HG03135 (cell line): Measurements from ENCODE around the gene LDB2.

Experiments used
- ATAC-seq: cut with Tn5 transposase; IDR thresholded peaks from one replicate; pipeline ENCODE4 v1.9.1; 2021; ENCODE audit warnings: mild to moderate bottlenecking, moderate library complexity; ENCODE audit not compliant: unreplicated experiment

LDB2 gene

DNA sequence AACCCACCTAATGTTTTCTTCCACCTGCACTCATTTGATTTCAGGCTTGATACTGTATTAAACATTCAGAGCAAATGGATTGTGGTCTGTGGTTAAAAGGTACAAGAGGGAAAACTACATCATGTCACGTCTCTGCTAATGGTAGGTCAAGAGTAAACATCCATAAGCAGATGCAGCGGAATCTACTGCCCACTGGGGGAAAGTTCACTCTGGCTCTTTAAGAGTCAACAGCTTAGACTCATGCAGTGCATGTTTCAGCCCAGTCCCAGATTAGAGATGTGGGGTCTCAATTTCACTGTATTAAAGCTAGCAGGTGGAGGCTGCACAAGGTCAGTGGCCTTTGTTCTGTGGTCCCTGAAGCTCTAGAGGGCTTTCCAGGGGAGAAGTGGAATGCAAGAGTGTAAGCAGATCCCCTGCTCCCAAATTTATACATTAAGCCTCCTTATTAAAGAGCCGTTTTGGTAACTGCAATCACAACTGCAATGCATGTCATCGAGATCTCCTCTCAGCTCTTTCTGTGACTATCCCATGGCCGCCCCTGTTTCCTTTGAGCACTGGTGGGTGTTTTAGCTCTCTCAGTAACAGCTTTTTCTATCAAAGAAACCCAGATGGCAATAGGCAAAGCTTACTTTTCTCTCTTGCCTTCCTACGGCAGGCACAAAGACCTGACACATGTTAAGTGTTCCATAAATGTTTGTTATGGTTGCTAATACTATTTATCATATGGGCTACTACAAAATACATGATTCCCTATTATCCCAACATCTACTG, 53.4 kb downstream of the LDB2 start:
- no peak for ATAC-seq

GRCh38 chr4:16843831-16844508, 54.5 kb downstream of the LDB2 start:
- no peak for ATAC-seq

- ATAC-seq, result no peak
Measured at GRCh38 chr4:16838226-16838875, 60.1 kb downstream of the LDB2 start.

GRCh38 chr4:16837475-16837874, 61.0 kb downstream of the LDB2 start:
- no peak for ATAC-seq

DNA sequence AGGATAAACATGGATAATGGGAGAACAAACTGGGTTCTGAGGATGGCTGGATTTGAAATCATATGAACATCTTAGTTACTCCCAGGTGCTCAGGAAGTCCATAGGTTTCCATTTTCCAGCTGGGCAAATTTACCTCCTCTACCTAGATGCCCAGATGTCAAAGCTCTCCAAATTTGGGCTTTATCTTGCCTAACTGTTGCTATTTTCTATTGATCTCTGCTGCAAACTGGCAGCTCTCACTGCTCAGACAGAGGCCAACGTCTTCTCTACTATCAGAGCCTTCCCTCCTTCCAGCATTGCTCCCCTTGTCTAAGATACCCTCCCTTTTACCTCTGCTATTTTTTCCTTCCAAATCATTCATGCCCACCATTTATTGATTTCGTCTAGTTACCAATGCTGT, 62.1 kb downstream of the LDB2 start:
- no peak for ATAC-seq

GRCh38 chr4:16835597-16836247, 62.7 kb downstream of the LDB2 start:
- ATAC-seq, result no peak

DNA sequence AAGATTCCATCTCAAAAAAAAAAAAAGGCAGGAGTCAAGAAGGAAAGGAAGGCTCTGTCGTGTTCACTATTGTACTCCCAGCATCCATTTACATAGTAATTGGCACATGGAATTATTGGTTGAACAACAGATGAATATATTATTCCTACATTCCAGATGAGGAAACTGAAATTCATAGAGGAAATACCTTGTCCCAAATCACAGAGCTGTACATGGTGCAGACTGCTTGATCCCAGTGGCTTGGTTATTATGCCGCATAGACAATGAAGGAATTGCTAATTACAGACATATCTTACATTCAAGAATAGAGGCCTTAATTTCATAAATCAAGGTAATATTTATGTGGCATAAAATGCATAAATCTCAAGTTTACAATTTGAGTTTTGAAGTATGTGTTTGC, 63.6 kb downstream of the LDB2 start:
- no peak for ATAC-seq

DNA sequence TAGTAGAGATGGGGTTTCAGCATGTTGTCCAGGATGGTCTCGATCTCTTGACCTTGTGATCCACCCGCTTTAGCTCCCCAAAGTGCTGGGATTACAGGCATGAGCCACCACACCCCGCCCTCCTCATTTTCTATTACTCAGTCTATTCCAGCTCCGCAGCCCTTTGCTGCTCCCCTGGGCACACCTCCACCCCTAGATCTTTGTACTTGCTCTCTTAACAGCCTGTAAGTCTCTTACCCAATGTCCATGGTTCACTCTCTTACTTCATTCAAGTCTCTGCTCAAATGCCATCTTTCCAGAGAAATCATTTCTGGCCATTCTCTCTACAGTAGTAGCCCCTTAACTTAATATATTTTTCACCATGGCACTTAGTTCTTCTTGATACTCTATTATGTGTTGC, 64.7 kb downstream of the LDB2 start:
- no peak for ATAC-seq

- ATAC-seq, result no peak
Measured at GRCh38 chr4:16830081-16830480, 68.4 kb downstream of the LDB2 start.

GRCh38 chr4:16827794-16828724, 70.4 kb downstream of the LDB2 start:
- no peak for ATAC-seq

DNA sequence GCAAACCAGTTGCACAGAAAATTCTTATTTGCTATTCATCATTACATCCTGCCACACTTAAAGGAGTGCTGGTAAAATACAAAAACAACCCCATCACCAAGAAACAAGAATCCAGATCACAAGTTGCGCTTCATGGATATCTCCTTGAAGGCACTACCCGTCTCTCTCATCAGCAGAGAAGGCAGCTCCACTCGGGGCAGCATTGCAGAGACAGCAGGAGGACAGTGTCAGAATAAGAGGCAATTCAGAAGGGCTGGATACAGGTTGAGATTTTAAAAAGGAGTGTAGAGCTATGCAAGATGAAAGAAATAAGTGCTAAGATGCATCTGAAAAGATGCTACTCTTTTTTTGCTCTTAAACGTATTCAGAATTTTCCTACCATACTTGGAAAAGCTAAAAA, 71.4 kb downstream of the LDB2 start:
- no peak for ATAC-seq

DNA sequence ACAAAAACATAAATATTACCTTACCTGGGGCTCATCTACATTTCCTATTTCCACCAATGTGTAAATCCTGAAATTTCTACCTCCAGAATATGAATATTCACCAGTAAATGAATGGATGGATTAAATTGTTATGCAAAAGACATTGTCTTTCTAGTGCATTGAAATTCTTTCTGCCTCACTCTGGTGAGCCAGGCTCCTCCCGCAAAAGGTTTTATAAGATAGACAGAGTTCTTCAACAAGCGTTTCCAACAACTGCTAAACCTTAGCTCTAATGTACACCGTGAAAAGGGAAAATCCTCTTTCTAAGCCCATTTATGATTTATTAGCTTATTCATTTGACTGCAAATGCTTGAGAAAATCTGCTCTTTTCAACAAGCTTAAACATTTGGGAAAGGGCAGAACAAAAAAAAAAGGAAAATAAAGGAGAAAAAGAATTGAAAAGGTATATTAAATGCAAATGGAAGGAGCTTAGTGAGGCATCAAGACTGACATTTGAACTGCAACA, 72.0 kb downstream of the LDB2 start:
- ATAC-seq, result no peak

DNA sequence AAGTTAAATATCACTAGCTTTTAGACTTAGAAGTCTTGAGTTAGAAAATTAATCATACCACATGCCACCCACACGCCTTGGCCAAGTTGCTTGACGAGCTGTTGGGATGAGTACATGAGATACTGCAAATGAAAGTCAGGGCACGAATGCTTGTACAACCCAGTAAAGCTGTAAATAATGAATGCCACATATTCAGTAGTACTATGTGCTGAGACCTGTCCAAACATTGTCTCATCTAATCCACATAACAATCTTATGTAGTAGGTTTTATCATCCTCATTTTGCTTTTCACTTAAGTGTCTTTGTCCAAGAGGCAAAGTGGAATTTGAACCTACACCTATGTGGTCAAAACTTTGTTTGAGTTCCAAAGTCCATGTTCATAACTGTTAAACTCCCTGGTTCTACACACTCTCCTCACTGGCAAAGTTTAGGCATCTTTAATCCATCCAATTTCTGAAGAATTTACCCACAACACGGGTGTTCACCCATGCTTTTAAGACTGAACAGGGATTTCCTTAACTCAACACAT, 74.1 kb downstream of the LDB2 start:
- ATAC-seq, result no peak

GRCh38 chr4:16820329-16820728, 78.1 kb downstream of the LDB2 start:
- no peak for ATAC-seq

GRCh38 chr4:16819652-16820051, 78.8 kb downstream of the LDB2 start:
- ATAC-seq, result no peak

DNA sequence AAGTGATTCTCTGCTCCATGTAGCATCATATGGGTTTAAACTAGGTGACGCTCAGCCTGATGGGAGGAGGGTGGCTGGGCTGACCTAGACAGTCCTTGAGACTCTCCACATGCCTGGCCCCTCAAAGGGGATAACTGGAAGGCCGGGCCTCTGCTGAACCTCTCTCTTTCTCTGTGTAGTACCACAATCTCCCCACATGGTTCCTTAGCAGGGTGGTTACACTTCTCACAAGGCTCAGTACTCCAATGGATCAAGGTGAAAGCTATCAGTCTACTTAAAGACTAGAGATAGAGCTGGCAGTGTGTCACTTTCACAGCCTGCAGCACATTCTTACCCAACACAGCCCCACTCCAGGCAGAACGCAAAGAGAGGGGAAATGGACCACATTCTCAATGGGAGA, 80.4 kb downstream of the LDB2 start:
- no peak for ATAC-seq

DNA sequence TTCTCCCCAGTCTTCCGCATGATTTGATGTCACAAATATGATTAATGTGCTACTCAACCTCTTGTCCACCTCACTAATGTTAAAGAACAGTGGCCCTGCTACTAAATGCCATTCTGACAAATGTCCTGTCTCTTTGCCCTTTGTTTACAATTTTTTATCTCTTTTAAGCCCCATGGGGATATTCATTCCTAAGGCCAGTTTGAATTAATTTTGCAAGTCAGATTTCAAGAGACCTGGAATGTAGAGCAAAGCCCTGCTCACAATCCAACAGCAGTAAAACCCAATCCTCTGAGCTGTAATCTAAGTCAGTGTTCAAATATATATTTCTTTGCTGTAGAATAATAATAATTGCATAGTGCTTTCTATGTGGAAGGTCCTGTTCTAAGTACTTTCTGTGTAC, 81.2 kb downstream of the LDB2 start:
- no peak for ATAC-seq

DNA sequence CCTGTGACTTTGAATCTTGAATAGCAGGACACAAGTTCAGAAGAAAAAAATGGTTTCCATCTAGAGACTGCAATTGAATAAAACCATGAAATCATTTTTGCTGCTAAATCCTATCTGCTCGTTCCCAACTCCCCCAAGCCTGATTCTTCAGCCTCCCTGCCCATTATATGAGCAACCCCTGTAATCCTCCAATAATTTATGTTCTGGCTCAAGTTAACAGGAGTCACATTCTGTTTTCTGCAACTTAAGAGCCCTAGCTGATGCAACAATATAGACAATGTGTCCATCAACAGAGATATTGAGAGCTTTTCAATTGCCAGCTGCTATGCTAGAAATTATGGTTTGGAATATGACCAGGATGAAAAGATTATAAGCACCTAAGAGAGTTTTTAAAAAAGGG, 84.1 kb downstream of the LDB2 start:
- no peak for ATAC-seq

GRCh38 chr4:16812041-16812440, 86.4 kb downstream of the LDB2 start:
- ATAC-seq, result no peak

DNA sequence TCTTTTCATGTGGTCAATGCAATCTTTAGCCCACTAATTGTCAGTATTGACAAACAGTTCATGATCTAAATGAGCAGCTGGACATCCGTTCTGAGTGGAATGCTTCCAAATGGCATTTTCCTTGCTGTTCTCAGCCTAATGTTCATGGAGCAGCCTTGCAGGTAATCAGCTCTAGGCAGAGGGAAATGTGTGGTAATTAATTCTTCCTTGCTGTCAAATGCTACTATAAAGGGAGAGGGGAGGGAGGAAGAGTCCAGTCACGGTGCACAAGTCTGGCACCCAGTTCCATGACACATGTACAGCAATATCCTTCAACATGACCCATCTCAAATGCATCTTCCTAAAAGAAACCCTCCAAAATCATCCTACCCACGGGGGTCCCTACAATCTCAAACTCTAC, 88.5 kb downstream of the LDB2 start:
- ATAC-seq, result no peak
